Osteoblast (primary cell): Measurements from ENCODE around the gene TNIK. TPM values are rescaled to one million over a fixed set of nuclear protein-coding genes. Genes with fewer than 3 reads are reported as not detected.

Experiments
- DNase-seq: peaks from one replicate; pipeline ENCODE4 v3.0.0; 2011; ENCODE audit warnings: low spot score, mixed read lengths; ENCODE audit not compliant: insufficient read length; ENCODE audit errors: missing footprints
- H2AFZ ChIP-seq: 2 replicates; pipeline ENCODE4 v1.6.0; 2011; ENCODE audit warnings: mild to moderate bottlenecking, low read length
- H3K27ac ChIP-seq: 2 replicates; pipeline ENCODE4 v1.5.1; 2011; ENCODE audit warnings: mild to moderate bottlenecking, low read depth, low read length, moderate library complexity
- H3K27me3 ChIP-seq: 2 replicates; pipeline ENCODE4 v1.6.0; 2012; ENCODE audit warnings: mild to moderate bottlenecking, control low read depth, inconsistent platforms, low read length, moderate library complexity; ENCODE audit not compliant: insufficient read depth
- H3K36me3 ChIP-seq: 2 replicates; pipeline ENCODE4 v1.5.1; 2011; ENCODE audit warnings: mild to moderate bottlenecking, low read length, control low read depth, moderate library complexity; ENCODE audit not compliant: insufficient read depth
- H3K4me1 ChIP-seq: 2 replicates; pipeline ENCODE4 v1.5.1; 2011; ENCODE audit warnings: mild to moderate bottlenecking, low read length, control low read depth, moderate library complexity; ENCODE audit not compliant: insufficient read depth
- H3K4me2 ChIP-seq: 2 replicates; pipeline ENCODE4 v1.6.0; 2011; ENCODE audit warnings: mild to moderate bottlenecking, low read length; ENCODE audit not compliant: insufficient read depth
- H3K4me3 ChIP-seq: fragments of 200-600 bp; sonication (generic); 3 replicates; pipeline ENCODE4 v1.5.1; 2012; ENCODE audit warnings: mild to moderate bottlenecking, low read length, inconsistent platforms; ENCODE audit not compliant: insufficient read depth
- H3K79me2 ChIP-seq: 2 replicates; pipeline ENCODE4 v1.6.0; 2012; ENCODE audit warnings: mild to moderate bottlenecking, low read length, control low read depth, inconsistent platforms; ENCODE audit not compliant: insufficient read depth
- H3K9me3 ChIP-seq: 2 replicates; pipeline ENCODE4 v1.5.1; 2011; ENCODE audit warnings: low read depth, low read length, control low read depth
- H4K20me1 ChIP-seq: 2 replicates; pipeline ENCODE4 v1.6.0; 2012; ENCODE audit warnings: mild to moderate bottlenecking, low read length, control low read depth; ENCODE audit not compliant: insufficient read depth
- CTCF ChIP-seq: IDR thresholded peaks from 2 replicates; pipeline ENCODE4 v1.5.1; 2011; ENCODE audit warnings: mild to moderate bottlenecking, low read depth, low read length, moderate library complexity; ENCODE audit errors: extremely low read depth
- total RNA-seq: library from RNA; depleted of rRNA; stranded (reverse); fragments of >200 nt; gene quantifications from 2 replicates; pipeline ENCODE4 v1.2.3, GENCODE V29; 2012

The TNIK gene
- total RNA-seq, 1 donor, result 7.6 TPM

- Histone ChIP-seq H2AFZ (no peak overlapping the region), H3K4me1 (peaks cover 5% of the 10 kb centered on the region), H3K27me3 (peaks cover 61% of the 10 kb centered on the region), H3K79me2 (no peaks in the 10 kb centered on the region), H3K36me3 (no peaks in the 10 kb centered on the region), H3K27ac (no peak overlapping the region), H3K4me3 (no peak overlapping the region), H4K20me1 (no peaks in the 10 kb centered on the region), H3K9me3 (no peaks in the 10 kb centered on the region), H3K4me2 (no peak overlapping the region)
- TF ChIP-seq CTCF, result no peak
- DNase-seq, result no peak
These were observed 5.6 kb upstream of the TNIK start for GRCh38 chr3:171465763-171466162.

- no peak for TF ChIP-seq CTCF
- Histone ChIP-seq H3K9me3 (no peaks in the 10 kb centered on the region), H3K4me2 (no peak overlapping the region), H3K36me3 (no peaks in the 10 kb centered on the region), H2AFZ (no peak overlapping the region), H3K4me1 (peaks cover 14% of the 10 kb centered on the region), H4K20me1 (no peaks in the 10 kb centered on the region), H3K4me3 (no peak overlapping the region), H3K79me2 (no peaks in the 10 kb centered on the region), H3K27me3 (peaks cover 71% of the 10 kb centered on the region), H3K27ac (no peak overlapping the region)
- no peak for DNase-seq
These were observed 4.3 kb upstream of the TNIK start for GRCh38 chr3:171464462-171464861.

- no peaks in the 10 kb centered on the region for H3K9me3 ChIP-seq
- peaks cover 21% of the 10 kb centered on the region for H3K4me1 ChIP-seq
- TF ChIP-seq CTCF, result no peak
- peaks cover 82% of the 10 kb centered on the region for H3K27me3 ChIP-seq
- H3K4me2 ChIP-seq, result no peak overlapping the region
- no peak overlapping the region for H3K27ac ChIP-seq
- H4K20me1 ChIP-seq, result no peaks in the 10 kb centered on the region
- H3K36me3 ChIP-seq, result no peaks in the 10 kb centered on the region
- no peak for DNase-seq
- no peaks in the 10 kb centered on the region for H3K79me2 ChIP-seq
- no peak overlapping the region for H3K4me3 ChIP-seq
- H2AFZ ChIP-seq, result no peak overlapping the region
These were observed 2.0 kb upstream of the TNIK start for GRCh38 chr3:171462224-171462623.

GRCh38 chr3:171461525-171461917, 1.3 kb upstream of the TNIK start:
- H2AFZ ChIP-seq, result peak overlapping the region; percentile 81
- no peaks in the 10 kb centered on the region for H3K36me3 ChIP-seq
- peak overlapping the region; percentile 86 for H3K4me2 ChIP-seq
- no peak for TF ChIP-seq CTCF
- peaks cover 84% of the 10 kb centered on the region for H3K27me3 ChIP-seq
- H3K79me2 ChIP-seq, result no peaks in the 10 kb centered on the region
- no peaks in the 10 kb centered on the region for H3K9me3 ChIP-seq
- DNase-seq, result no peak
- H3K27ac ChIP-seq, result no peak overlapping the region
- H4K20me1 ChIP-seq, result no peaks in the 10 kb centered on the region
- peak overlapping the region; percentile 70 for H3K4me3 ChIP-seq
- H3K4me1 ChIP-seq, result peaks cover 21% of the 10 kb centered on the region
